T-helper 1 cell treated with Interleukin-12 subunit alpha and Interleukin-12 subunit beta and Interleukin-4 antibody, amounts not matched to agents 30 μg/mL and 1 μg/mL, for 36 hours (primary cell): ENCODE data around the gene LRCH4.

Experiments
- H3K27ac Mint-ChIP-seq: one replicate; pipeline ENCODE4 v1.8.0; 2021; ENCODE audit warnings: mild to moderate bottlenecking, mixed read lengths
- H3K27me3 Mint-ChIP-seq: one replicate; pipeline ENCODE4 v1.8.0; 2021; ENCODE audit warnings: low read depth, mixed read lengths
- H3K36me3 Mint-ChIP-seq: one replicate; pipeline ENCODE4 v1.8.0; 2021; ENCODE audit warnings: low read depth, mixed read lengths
- H3K4me1 Mint-ChIP-seq: one replicate; pipeline ENCODE4 v1.8.0; 2021; ENCODE audit warnings: low read depth, mixed read lengths
- H3K4me3 Mint-ChIP-seq: one replicate; pipeline ENCODE4 v1.8.0; 2021; ENCODE audit warnings: mild to moderate bottlenecking, moderate library complexity, mixed read lengths
- H3K9me3 Mint-ChIP-seq: one replicate; pipeline ENCODE4 v1.8.0; 2021; ENCODE audit warnings: mixed read lengths

LRCH4 gene

DNA sequence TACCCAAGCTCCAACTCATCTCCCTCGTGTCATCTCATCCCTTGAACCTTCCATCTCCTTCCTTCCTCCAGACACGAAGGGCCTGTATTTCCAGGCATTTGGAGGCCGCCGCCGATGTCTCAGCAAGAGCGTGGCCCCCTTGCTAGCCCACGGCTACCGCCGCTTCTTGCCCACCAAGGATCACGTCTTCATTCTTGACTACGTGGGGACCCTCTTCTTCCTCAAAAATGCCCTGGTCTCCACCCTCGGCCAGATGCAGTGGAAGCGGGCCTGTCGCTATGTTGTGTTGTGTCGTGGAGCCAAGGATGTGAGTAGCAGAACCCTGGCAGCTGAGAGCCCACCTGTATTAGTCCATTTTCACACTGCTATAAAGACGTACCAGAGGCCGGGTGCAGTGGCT is 5.7 kb upstream of the LRCH4 start:
- Mint-ChIP-seq H3K4me3 (no peak overlapping the region), H3K9me3 (no peaks in the 10 kb centered on the region), H3K27me3 (peaks cover 18% of the 10 kb centered on the region), H3K27ac (no peak overlapping the region), H3K4me1 (peaks cover 2% of the 10 kb centered on the region), H3K36me3 (no peaks in the 10 kb centered on the region)

DNA sequence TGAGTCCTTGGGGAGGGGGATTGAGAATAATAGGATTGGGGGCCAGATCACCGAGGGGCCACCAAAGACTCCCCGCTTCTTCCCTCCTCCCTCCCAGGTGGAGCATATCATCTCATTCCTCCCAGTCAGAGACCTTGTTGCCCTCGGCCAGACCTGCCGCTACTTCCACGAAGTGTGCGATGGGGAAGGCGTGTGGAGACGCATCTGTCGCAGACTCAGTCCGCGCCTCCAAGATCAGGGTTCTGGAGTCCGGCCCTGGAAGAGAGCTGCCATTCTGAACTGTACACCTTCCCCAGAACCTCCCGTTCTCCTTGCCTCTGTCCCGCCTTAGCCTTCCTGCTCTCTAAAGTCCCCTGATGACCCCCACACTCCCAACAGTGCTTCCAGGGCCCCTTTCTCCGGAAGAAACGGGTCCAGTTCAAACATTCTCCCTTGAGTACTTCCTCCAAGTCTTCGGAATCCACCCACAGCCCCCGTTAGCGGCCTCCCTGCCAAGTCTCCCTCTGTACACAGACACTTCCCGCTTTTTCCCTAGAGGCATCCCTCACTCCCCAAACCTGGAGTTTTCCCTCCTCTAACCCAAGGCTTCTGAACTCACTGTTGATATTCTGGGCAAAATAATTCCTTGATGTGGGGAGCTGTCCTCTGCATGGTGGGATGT is 4.3 kb upstream of the LRCH4 start:
- Mint-ChIP-seq H3K4me1 (peaks cover 7% of the 10 kb centered on the region), H3K27ac (no peak overlapping the region), H3K4me3 (no peak overlapping the region), H3K36me3 (no peaks in the 10 kb centered on the region), H3K27me3 (peaks cover 18% of the 10 kb centered on the region), H3K9me3 (no peaks in the 10 kb centered on the region)

DNA sequence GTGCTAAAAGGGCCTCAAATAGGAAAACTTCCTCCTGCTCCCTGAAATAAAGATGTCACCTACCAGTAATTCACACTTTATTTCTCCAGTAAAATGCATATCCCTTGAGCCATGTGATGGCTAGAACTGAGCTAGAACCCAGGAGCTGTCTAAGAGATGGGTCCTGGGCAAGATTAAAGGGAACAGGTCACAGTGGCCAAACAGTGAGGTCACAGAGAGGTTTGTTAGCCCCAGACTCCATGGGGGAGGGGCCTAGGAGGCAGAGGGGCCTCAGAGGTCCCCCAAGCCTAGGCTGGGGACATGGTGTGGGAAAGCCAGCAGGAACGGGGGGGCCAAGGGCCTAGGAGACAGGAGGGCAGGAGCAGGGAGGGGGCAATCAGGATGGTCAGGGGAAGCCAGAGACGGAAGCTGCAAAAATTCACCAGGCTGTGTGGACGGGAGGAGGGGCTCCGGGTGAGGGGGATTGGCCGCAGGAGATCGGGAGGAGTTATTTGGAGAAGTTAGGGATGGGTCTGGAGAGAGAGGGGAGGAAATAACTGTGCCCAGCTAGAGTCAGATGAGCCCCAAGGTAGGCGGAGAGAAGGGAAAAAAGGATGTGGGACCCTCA is 3.5 kb upstream of the LRCH4 start:
- H3K27ac Mint-ChIP-seq = no peak overlapping the region
- no peaks in the 10 kb centered on the region for H3K36me3 Mint-ChIP-seq
- peaks cover 14% of the 10 kb centered on the region for H3K27me3 Mint-ChIP-seq
- peak overlapping the region; percentile 11 for H3K4me3 Mint-ChIP-seq
- H3K4me1 Mint-ChIP-seq = peaks cover 10% of the 10 kb centered on the region
- no peaks in the 10 kb centered on the region for H3K9me3 Mint-ChIP-seq

DNA sequence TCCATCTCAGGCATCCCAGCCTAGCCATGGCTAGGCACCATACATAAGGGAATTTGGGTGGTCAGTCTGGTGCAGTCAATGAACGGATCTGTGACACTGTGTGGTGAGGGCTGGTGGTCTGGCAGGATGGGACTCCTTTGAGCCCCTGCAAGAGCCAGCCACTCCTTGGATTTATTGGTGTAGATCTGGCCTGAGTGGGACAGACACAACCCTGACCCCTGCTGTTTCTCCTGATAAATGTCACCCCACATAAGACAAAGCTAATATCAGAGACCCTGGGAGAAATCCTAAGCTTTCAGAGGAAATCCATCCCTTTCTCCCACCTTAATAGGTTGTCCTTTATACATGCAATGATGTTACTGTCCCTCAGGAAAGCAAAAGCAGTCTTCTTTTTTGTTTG is 2.5 kb upstream of the LRCH4 start:
- Mint-ChIP-seq H3K36me3 (peaks cover 3% of the 10 kb centered on the region), H3K27me3 (peaks cover 14% of the 10 kb centered on the region), H3K4me1 (peaks cover 16% of the 10 kb centered on the region), H3K4me3 (peak overlapping the region; percentile 39), H3K9me3 (no peaks in the 10 kb centered on the region), H3K27ac (no peak overlapping the region)

DNA sequence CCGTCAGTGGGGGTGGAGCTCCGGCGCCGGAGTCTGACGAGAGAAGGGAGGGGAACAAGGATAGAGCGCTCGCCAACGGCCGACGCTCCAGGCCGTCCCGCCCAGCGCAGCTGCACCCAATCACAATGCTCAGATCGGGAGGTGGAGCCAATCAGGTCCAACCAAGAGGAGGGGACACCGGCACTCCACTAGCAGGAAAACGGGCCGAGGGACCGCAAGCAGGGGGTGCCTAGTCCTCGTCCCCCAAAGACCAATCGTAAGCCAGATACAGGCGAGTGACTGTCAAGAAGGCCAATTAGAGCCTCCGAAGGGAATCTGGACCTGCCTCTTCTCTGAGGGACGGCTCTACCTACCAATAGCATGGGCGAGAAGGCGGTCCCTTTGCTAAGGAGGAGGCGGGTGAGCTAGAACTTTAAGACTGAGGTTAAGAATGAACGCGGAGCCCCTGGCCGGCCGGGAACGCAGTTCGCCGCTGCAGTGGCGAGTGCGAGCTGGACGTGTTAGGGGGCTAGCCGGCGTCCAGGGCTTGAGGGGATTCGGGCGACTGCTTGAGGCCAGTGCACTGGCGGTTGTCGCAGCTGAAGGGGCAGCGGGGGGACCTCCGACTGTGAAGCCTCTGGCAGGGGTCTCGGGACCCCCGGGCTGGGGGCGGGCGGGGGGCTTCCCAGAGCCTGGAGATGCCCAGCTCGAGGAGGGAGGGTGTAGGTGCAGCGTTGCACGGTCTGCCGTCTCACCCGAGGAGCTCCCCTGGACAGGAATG is 517 bp upstream of the LRCH4 start, which contains the start of gene FBXO24:
Gene FBXO24 (plus strand): TSS at position 63 of the 760 bp plus-strand sequence. CDS start 298 bp downstream, at position 361.
- peaks cover 3% of the 10 kb centered on the region for H3K36me3 Mint-ChIP-seq
- H3K4me3 Mint-ChIP-seq = peak within 1 kb of the TSS; percentile 95
- peak within 1 kb of the TSS; percentile 92 for H3K27ac Mint-ChIP-seq
- H3K27me3 Mint-ChIP-seq = peaks cover 14% of the 10 kb centered on the region
- peaks cover 20% of the 10 kb centered on the region for H3K4me1 Mint-ChIP-seq
- H3K9me3 Mint-ChIP-seq = no peaks in the 10 kb centered on the region

DNA sequence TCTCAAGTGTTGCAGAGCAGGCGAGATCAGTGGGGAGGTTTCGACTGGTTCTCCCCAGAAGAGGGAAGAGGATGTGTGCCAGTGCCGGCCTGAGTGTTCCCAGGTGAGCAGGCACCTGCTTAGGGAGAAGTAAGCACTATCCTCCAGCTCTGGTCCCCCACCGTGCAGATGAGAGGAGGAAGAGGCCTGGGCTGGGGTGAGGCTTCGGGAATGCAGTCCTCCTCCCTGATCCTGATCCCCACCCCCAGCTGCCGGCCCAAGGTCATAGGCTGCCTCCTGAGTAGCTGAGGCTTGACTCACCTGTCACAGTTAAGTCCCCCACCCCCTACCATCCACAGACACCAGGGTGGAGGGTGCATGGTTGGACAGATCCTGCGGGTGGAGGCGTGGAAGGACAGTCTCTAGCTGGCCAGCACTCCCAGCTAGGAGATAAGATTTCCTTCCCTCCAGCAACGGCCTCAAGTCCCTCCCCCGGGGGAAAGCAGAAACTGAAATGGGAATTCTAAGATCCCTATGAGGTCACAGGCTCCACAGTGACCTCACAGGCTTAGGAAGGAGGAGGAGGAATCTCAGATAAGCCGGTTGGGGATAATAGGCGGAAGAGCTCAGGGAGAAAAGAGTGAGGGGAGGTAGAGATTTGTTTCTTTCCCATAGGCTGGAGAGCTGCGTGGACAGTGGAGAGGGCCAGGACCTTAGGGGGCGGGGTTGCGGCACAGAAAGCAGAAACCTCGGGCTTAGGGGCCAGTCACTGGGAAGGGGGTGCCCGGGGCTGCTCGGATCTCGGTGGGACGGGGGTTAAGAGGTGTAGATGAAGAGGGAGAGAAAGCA is 1.0 kb downstream of the LRCH4 start:
- H3K27ac Mint-ChIP-seq = peak overlapping the region; percentile 97
- peaks cover 3% of the 10 kb centered on the region for H3K36me3 Mint-ChIP-seq
- H3K4me3 Mint-ChIP-seq = peak overlapping the region; percentile 95
- peaks cover 20% of the 10 kb centered on the region for H3K4me1 Mint-ChIP-seq
- H3K9me3 Mint-ChIP-seq = no peaks in the 10 kb centered on the region
- peaks cover 8% of the 10 kb centered on the region for H3K27me3 Mint-ChIP-seq

DNA sequence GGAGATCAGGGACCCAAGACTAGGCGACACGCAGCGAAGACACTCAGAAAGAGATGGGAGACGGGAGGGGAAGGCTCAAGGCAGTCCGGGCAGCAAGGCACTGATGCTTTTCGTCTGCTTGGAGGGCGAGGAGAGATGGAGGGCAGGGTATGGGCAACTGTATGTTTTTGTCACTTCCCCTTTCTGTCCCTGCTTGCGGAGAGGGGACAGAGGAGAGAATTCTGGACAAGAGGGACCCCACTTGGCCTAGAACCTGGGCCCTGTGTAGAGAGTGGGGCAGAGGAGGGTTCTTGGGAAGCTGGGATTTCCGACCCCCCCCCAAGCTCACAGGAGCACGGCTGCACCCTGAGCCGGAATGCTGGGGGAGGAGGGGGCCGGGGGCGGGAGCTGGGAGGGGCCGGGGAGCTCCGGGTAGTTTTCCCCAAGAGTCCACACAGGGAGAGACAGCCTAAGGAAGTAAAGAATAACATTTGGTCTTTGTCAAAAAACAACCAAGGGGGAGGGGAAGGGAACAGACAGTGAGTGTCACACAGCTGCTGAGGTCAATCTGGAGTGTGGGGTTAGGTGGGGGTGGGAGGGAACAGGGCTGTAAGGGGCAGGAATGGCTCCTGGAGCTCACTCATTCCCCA is 1.8 kb downstream of the LRCH4 start:
- peaks cover 6% of the 10 kb centered on the region for H3K36me3 Mint-ChIP-seq
- H3K9me3 Mint-ChIP-seq = no peaks in the 10 kb centered on the region
- peak overlapping the region; percentile 97 for H3K27ac Mint-ChIP-seq
- H3K27me3 Mint-ChIP-seq = peaks cover 2% of the 10 kb centered on the region
- peaks cover 20% of the 10 kb centered on the region for H3K4me1 Mint-ChIP-seq
- H3K4me3 Mint-ChIP-seq = peak overlapping the region; percentile 95

DNA sequence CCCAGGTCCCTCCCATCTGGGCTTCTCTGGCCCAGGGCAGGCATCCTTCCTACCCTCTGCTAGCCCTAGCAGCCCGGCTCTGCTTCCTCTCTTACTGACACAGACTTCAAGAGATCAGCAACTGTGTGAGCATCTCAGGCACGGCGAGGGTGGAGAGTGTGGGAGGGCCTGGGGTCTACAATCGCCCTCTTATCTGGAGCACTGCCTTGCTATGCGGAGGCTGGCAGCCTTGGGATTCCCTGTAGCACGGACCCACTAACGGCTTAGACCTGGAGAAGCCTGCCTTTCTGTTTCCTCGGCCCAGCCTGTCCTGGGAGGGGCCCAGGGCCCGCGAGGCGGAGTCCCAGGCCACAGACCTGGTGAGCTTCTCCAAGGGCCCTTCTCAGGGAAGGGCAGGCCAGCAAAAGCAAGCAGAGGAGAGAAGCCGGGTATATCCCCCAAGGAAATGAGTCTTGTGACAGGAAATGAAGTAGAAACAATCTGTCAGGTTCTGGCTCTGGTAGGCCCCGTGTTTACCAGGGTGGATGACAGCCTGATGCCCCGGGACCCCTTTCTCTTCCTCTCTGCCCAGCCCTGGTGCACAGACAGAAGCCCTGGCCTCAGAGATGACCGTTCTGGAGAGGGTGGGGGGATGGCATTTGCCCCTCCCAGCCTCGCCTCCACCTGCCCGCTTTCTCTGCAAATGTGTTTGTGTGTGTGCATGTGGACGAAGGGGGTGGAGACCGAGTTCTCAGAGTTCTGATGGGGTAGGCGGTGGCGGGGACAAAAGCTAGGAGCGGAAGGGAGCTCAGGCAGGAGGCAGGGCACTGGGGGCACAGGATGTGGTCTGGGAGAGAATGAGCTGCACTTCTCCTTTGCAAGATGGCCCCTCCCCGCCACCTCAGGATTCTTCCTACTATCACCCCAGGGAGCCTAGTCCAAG is 2.5 kb downstream of the LRCH4 start:
- peak overlapping the region; percentile 97 for H3K27ac Mint-ChIP-seq

DNA sequence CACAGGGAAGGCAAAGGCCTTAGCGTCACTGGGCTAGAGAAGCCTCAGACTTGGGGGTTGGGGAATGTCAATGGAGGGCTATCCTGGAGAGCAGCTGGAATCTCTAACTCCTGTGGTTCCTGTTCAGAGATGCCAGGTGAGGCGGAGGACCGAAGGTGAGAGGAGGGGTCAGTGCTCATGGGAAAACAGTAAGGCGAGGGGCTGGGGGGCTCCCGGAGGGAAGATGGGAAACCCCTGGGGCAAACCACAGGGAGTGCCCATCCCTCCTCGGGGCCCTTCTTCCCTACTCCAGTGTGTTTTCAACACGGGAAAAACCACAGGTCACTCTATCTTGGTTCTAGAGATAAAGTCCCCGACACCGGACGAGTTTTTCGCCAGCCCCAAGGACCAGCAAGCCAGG is 3.3 kb downstream of the LRCH4 start:
- H3K27ac Mint-ChIP-seq = peak overlapping the region; percentile 97

More for the DNA sequence above, 2.5 kb downstream of the LRCH4 start:
- H3K36me3 Mint-ChIP-seq = peaks cover 10% of the 10 kb centered on the region
- no peaks in the 10 kb centered on the region for H3K9me3 Mint-ChIP-seq
- peaks cover 22% of the 10 kb centered on the region for H3K4me1 Mint-ChIP-seq
- peak overlapping the region; percentile 95 for H3K4me3 Mint-ChIP-seq
- no peaks in the 10 kb centered on the region for H3K27me3 Mint-ChIP-seq

DNA sequence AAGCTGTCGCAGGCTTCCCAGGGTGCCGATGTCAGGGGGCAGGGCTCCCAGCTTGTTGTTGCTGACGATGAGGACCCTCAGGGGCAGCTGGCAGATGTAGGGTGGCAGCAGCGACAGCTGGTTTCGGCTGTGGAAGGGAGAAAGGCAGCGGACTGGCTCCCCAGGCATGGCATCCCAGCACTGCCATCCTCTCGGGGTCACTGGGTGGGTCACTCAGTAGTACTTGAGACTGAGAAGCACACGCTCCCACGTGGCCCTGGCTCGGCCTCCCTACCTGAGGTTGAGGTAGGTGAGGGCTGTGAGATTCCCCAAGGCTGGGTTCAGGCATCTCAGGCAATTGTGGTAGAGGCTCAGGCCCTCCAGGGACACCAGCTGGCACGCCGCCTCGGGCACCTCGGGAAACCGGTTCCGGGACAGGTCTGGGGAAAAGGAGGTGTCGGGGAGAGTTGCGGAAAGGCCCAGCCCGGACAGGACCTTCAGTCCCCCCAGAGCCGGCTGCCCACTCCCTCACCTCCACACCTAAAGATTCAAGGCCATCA is 3.8 kb downstream of the LRCH4 start:
- no peaks in the 10 kb centered on the region for H3K9me3 Mint-ChIP-seq
- peaks cover 13% of the 10 kb centered on the region for H3K36me3 Mint-ChIP-seq
- H3K27me3 Mint-ChIP-seq = no peaks in the 10 kb centered on the region
- peak overlapping the region; percentile 97 for H3K27ac Mint-ChIP-seq
- H3K4me3 Mint-ChIP-seq = peak overlapping the region; percentile 61
- H3K4me1 Mint-ChIP-seq = peaks cover 21% of the 10 kb centered on the region

More for the DNA sequence above, 3.3 kb downstream of the LRCH4 start:
- Mint-ChIP-seq H3K4me1 (peaks cover 21% of the 10 kb centered on the region), H3K36me3 (peaks cover 10% of the 10 kb centered on the region), H3K9me3 (no peaks in the 10 kb centered on the region), H3K27me3 (no peaks in the 10 kb centered on the region), H3K4me3 (peak overlapping the region; percentile 61)

DNA sequence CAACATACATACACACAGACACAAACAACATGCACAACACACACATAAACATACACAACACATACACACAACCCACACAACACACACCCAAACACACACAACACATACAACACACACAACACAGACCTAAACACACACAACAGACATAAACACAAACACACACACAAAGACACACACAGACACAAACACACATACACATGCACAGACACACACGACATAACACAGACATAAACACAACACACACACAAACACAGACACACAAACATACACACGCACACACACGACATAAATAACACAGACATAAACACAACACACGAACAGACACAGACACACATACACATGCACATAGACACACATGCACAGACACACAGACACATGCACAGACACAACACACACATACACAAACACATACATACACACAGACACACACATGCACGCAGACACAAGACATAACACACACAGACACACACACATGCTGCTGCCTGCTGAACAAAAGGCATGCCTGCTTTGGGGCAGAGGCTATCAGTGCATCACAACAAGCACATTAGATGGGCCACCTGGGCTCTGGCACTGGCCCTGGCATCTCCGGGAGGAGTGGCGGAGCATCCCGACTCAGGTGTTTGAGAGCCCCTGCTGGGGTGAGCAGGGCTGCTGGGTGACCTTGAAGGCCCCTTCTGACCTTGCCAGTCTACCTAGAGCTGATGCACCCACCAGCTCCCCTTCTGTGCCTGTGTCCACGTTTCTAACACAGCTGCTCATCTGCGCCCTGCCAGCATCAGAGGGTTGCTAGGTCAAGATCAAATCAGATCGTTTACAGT is 5.3 kb downstream of the LRCH4 start:
- Mint-ChIP-seq H3K4me3 (no peak overlapping the region), H3K27ac (no peak overlapping the region), H3K27me3 (no peaks in the 10 kb centered on the region), H3K4me1 (peaks cover 18% of the 10 kb centered on the region), H3K36me3 (peaks cover 17% of the 10 kb centered on the region), H3K9me3 (no peaks in the 10 kb centered on the region)
